Naive thymus-derived CD4-positive, alpha-beta T cell (primary cell): ENCODE data around the gene CCL15. TPM values are rescaled to one million over a fixed set of nuclear protein-coding genes. Genes with fewer than 3 reads are reported as not detected.
A peak's percentile ranks its signal among the peaks of the same experiment; 100 is the strongest.

Source experiments
- ATAC-seq: fragments of 150-1000 bp; cut with Tn5 transposase; 2 replicates; pipeline ENCODE4 v1.10.0; 2021; ENCODE audit warnings: mild to moderate bottlenecking, moderate library complexity
- CTCF ChIA-PET: fragments of 350-600 bp; sonication (Branson Sonifier 250); formaldehyde crosslinking; loops from one replicate; lab custom pipeline; 2021; ENCODE audit warnings: antibody characterized with exemption; lab: Charles Lee
- POLR2A ChIA-PET: fragments of 350-600 bp; sonication (Branson Sonifier 250); formaldehyde crosslinking; loops from one replicate; lab custom pipeline; 2021; ENCODE audit warnings: antibody characterized with exemption, inconsistent platforms; lab: Charles Lee
- DNase-seq, 9 donors: peaks; one replicate each; pipeline versions ENCODE4 v3.0.0 to v3.0.0-alpha.2; 2020 to 2022; ENCODE audit warnings: mixed read lengths in 1 of 9
- H3K27ac ChIP-seq: one replicate; pipeline ENCODE4 v1.7.0; 2013; ENCODE audit warnings: mild to moderate bottlenecking, low read depth, low read length, moderate library complexity
- H3K27me3 ChIP-seq, 2 donors: one replicate each; pipeline ENCODE4 v1.7.0; 2013; ENCODE audit warnings: low read length in 2 of 2, mild to moderate bottlenecking in 2 of 2, moderate library complexity in 2 of 2; ENCODE audit not compliant: control insufficient read depth in 2 of 2, insufficient read depth in 2 of 2
- H3K36me3 ChIP-seq, 3 experiments: 1 replicate in 2 of 3; 2 replicates in 1 of 3; pipeline ENCODE4 v1.7.0; 2013; ENCODE audit warnings: low read length in 3 of 3, mild to moderate bottlenecking in 3 of 3, moderate library complexity in 1 of 3; ENCODE audit not compliant: insufficient read depth in 3 of 3, control insufficient read depth in 2 of 3
- H3K4me1 ChIP-seq, 2 donors: one replicate each; pipeline ENCODE4 v1.7.0; 2013; ENCODE audit warnings: low read length in 2 of 2, mild to moderate bottlenecking in 2 of 2, moderate library complexity in 1 of 2; ENCODE audit not compliant: control insufficient read depth in 2 of 2, insufficient read depth in 2 of 2
- H3K4me3 ChIP-seq: 2 replicates; pipeline ENCODE4 v1.7.0; 2013; ENCODE audit warnings: mild to moderate bottlenecking, low read length
- H3K9me3 ChIP-seq, 3 experiments: 1 replicate in 2 of 3; 2 replicates in 1 of 3; pipeline ENCODE4 v1.7.0; 2013; ENCODE audit warnings: low read length in 3 of 3; ENCODE audit not compliant: control insufficient read depth in 2 of 3
- H3K27ac Mint-ChIP-seq, 9 donors: one replicate each; pipeline ENCODE4 v1.8.0; 2020 to 2022; ENCODE audit warnings: mixed read lengths in 9 of 9, mild to moderate bottlenecking in 8 of 9, moderate library complexity in 5 of 9, inconsistent platforms in 2 of 9
- H3K27me3 Mint-ChIP-seq, 5 donors: one replicate each; pipeline ENCODE4 v1.8.0; 2021 to 2022; ENCODE audit warnings: mixed read lengths in 5 of 5, mild to moderate bottlenecking in 1 of 5
- H3K36me3 Mint-ChIP-seq, 5 donors: one replicate each; pipeline ENCODE4 v1.8.0; 2020 to 2022; ENCODE audit warnings: mixed read lengths in 5 of 5, mild to moderate bottlenecking in 3 of 5, inconsistent platforms in 1 of 5
- H3K4me1 Mint-ChIP-seq, 7 donors: one replicate each; pipeline ENCODE4 v1.8.0; 2020 to 2022; ENCODE audit warnings: mixed read lengths in 7 of 7, mild to moderate bottlenecking in 3 of 7, inconsistent platforms in 1 of 7
- H3K4me3 Mint-ChIP-seq, 10 donors: one replicate each; pipeline ENCODE4 v1.8.0; 2020 to 2022; ENCODE audit warnings: mild to moderate bottlenecking in 10 of 10, mixed read lengths in 10 of 10, moderate library complexity in 6 of 10, inconsistent platforms in 2 of 10
- H3K9me3 Mint-ChIP-seq, 11 donors: one replicate each; pipeline ENCODE4 v1.8.0; 2020 to 2022; ENCODE audit warnings: mixed read lengths in 11 of 11, mild to moderate bottlenecking in 4 of 11, inconsistent platforms in 1 of 11, moderate library complexity in 1 of 11
- intact Hi-C, 2 donors: fragments of 100-400 bp; cut with micrococcal nuclease; formaldehyde crosslinking; loops; one replicate each; pipeline ENCODE4 v1.15.1; 2023
- polyA plus RNA-seq, 2 donors: library from polyadenylated mRNA; unstranded; fragments of 300-500 nt; fragmentation: Illumina TruSeq; gene quantifications; one replicate each; pipeline ENCODE4 v1.2.3, GENCODE V29; 2021
- total RNA-seq, 6 experiments: library from RNA in 5 of 6; stranded (reverse) in 5 of 6; gene quantifications; 1 replicate in 5 of 6; 2 replicates in 1 of 6; pipeline ENCODE4 v1.2.3 and lab custom pipeline; 2021 to 2026

The CCL15 gene
- total and polyA plus RNA-seq, 7 experiments from 2014 or later = not detected

DNA sequence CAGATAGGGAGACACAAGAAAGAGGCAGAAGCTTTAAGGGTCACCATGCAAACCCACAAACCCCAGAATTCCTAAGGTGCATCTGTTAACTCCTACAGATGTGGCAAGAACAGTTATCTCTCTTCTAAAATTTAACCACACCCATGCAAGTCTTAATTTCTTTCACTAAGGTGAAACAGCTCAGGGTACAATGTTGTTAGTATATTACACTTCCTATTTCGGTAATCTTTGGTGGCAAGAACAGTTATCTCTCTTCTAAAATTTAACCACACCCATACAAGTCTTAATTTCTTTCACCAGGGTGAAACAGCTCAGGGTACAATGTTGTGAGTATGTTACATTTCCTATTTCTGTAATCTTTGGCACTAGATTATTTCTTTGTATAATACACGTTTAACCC lies 9.8 kb upstream of the CCL15 start:
- Mint-ChIP-seq H3K4me3 (no peak overlapping the region), H3K9me3 (peaks cover 0 to 31% (median 9%) of the 10 kb centered on the region in 11 donors), H3K27me3 (peaks cover 9 to 17% (median 14%) of the 10 kb centered on the region in 5 donors), H3K36me3 (no peaks in the 10 kb centered on the region), H3K27ac (no peak overlapping the region), H3K4me1 (peaks cover 0 to 8% (median 0%) of the 10 kb centered on the region in 7 donors)
- ATAC-seq = no peak
- intact Hi-C loops = no loop called here
- CTCF ChIA-PET = no interaction called here
- no peak overlapping the region for H3K4me3 ChIP-seq
- H3K27me3 ChIP-seq = no peaks in the 10 kb centered on the region
- no peaks in the 10 kb centered on the region for H3K4me1 ChIP-seq
- H3K36me3 ChIP-seq = no peaks in the 10 kb centered on the region
- POLR2A ChIA-PET = no interaction called here
- no peak for DNase-seq
- no peak overlapping the region for H3K27ac ChIP-seq
- H3K9me3 ChIP-seq = no peaks in the 10 kb centered on the region

GRCh38 chr17:36008998-36009665 lies 7.8 kb upstream of the CCL15 start:
- no peak for DNase-seq

DNA sequence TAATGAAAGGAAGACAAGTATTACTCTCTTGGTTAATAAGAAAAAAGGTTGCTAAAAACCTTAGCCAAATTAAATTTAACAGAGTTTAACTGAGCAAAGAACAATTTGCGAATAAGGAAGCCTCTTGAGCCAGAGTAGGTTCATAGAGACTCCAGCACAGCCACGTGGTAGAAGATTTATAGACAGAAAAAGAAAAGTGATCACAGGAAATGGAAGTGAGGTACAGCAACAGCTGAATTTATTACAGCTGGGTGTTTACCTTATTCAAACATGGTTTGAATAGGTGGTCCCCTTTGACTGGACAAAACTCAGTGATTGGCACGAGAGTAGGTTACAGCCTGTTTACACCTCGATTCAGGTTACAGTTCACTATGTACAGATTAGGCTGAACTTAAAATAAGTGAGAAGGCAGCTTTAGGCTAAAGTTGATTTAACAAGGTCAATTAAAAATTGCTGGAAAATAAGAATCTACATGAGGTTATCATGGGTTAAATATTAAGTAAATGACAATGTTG lies 3.3 kb upstream of the CCL15 start:
- H3K4me1 Mint-ChIP-seq = peaks cover 0 to 7% (median 6%) of the 10 kb centered on the region in 7 donors
- no peak overlapping the region for H3K4me3 Mint-ChIP-seq

More at GRCh38 chr17:36008998-36009665, 7.8 kb upstream of the CCL15 start:
- Histone ChIP-seq H3K36me3 (no peaks in the 10 kb centered on the region), H3K9me3 (no peaks in the 10 kb centered on the region), H3K4me1 (peaks cover 0 to 9% of the 10 kb centered on the region in 2 donors), H3K27ac (no peak overlapping the region), H3K4me3 (no peak overlapping the region), H3K27me3 (no peaks in the 10 kb centered on the region)
- Mint-ChIP-seq H3K36me3 (no peaks in the 10 kb centered on the region), H3K9me3 (peaks cover 0 to 31% (median 9%) of the 10 kb centered on the region in 11 donors), H3K4me3 (no peak overlapping the region), H3K27me3 (peaks cover 7 to 20% (median 14%) of the 10 kb centered on the region in 5 donors), H3K27ac (no peak overlapping the region), H3K4me1 (peaks cover 0 to 15% (median 4%) of the 10 kb centered on the region in 7 donors)
- POLR2A ChIA-PET = no interaction called here
- intact Hi-C loops = no loop called here
- CTCF ChIA-PET = no interaction called here
- ATAC-seq = no peak

GRCh38 chr17:36002631-36003030 lies 1.3 kb upstream of the CCL15 start:
- no peaks in the 10 kb centered on the region for H3K9me3 ChIP-seq
- no peaks in the 10 kb centered on the region for H3K36me3 Mint-ChIP-seq
- H3K27me3 Mint-ChIP-seq = peaks cover 0 to 18% (median 0%) of the 10 kb centered on the region in 5 donors
- intact Hi-C loops = no loop called here
- peaks cover 0 to 7% (median 6%) of the 10 kb centered on the region in 7 donors for H3K4me1 Mint-ChIP-seq
- no peak overlapping the region for H3K4me3 ChIP-seq
- H3K36me3 ChIP-seq = no peaks in the 10 kb centered on the region
- ATAC-seq (no peak), DNase-seq (no peak)
- H3K9me3 Mint-ChIP-seq = peaks cover 0 to 3% (median 0%) of the 10 kb centered on the region in 11 donors
- peaks cover 0 to 13% of the 10 kb centered on the region in 2 donors for H3K4me1 ChIP-seq
- CTCF ChIA-PET = no interaction called here
- no peak overlapping the region for H3K27ac Mint-ChIP-seq
- H3K4me3 Mint-ChIP-seq = no peak overlapping the region
- H3K27ac ChIP-seq = no peak overlapping the region
- H3K27me3 ChIP-seq = no peaks in the 10 kb centered on the region
- POLR2A ChIA-PET = no interaction called here

More for the DNA sequence above, 3.3 kb upstream of the CCL15 start:
- H3K4me3 ChIP-seq = no peak overlapping the region
- ATAC-seq = no peak
- H3K9me3 ChIP-seq = no peaks in the 10 kb centered on the region
- Mint-ChIP-seq H3K27ac (peak overlapping the region in 1 of 9 donors; percentile 38), H3K27me3 (peaks cover 0 to 16% (median 0%) of the 10 kb centered on the region in 5 donors), H3K36me3 (no peaks in the 10 kb centered on the region), H3K9me3 (peaks cover 0 to 19% (median 3%) of the 10 kb centered on the region in 11 donors)
- DNase-seq = no peak
- H3K27me3 ChIP-seq = no peaks in the 10 kb centered on the region
- peaks cover 0 to 13% of the 10 kb centered on the region in 2 donors for H3K4me1 ChIP-seq
- intact Hi-C loops = no loop called here
- H3K27ac ChIP-seq = no peak overlapping the region
- H3K36me3 ChIP-seq = no peaks in the 10 kb centered on the region
- ChIA-PET POLR2A (no interaction called here), CTCF (no interaction called here)

DNA sequence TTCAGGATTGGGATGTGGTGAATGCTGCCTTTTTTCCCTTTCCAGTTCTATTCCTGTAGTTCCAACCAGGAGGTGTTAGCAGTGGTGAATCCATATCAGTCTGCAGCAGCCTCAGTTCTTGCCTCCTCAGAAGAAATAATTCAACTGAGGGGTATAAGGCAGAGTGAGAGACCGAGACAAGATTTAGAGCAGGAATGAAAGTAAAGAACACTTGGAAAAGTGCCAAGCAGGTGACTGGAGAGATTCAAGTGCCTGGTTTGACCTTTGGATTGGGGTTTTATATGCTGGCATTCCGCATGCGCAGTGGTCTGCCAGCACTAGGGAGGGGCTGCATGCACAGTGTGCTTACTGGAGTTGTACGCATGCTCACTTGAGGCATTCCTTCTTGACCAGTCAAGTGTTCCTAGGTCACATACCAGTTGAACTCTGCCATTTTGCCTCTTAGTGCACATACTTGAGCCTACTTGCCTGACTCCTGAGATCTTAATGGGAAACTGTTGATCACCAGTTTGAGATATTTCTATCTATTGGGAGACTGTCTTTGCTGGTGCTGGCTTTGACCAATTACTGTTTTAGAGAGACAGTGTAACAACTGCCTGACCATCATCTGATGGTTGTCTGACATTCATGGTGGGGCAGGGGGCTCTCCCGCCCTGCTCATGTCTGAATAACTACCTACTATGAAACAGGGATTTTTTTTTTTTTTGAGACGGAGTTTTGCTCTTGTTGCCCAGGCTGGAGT lies 680 bp upstream of the CCL15 start:
- no peak for DNase-seq
- CTCF ChIA-PET = no interaction called here
- intact Hi-C loops = no loop called here
- Histone ChIP-seq H3K4me1 (peaks cover 0 to 13% of the 10 kb centered on the region in 2 donors), H3K4me3 (no peak overlapping the region), H3K27me3 (no peaks in the 10 kb centered on the region), H3K9me3 (no peaks in the 10 kb centered on the region), H3K27ac (no peak overlapping the region), H3K36me3 (no peaks in the 10 kb centered on the region)
- Mint-ChIP-seq H3K27me3 (peaks cover 0 to 21% (median 0%) of the 10 kb centered on the region in 5 donors), H3K9me3 (no peaks in the 10 kb centered on the region), H3K4me3 (no peak overlapping the region), H3K36me3 (no peaks in the 10 kb centered on the region), H3K27ac (no peak overlapping the region), H3K4me1 (peaks cover 0 to 7% (median 6%) of the 10 kb centered on the region in 7 donors)
- ATAC-seq = no peak
- POLR2A ChIA-PET = no interaction called here

GRCh38 chr17:36000732-36001109 lies 632 bp downstream of the CCL15 start:
- no peaks in the 10 kb centered on the region for H3K36me3 Mint-ChIP-seq
- no peak overlapping the region for H3K27ac Mint-ChIP-seq
- H3K27me3 Mint-ChIP-seq = peaks cover 0 to 30% (median 0%) of the 10 kb centered on the region in 5 donors

More at GRCh38 chr17:36000732-36001109, 632 bp downstream of the CCL15 start:
- Histone ChIP-seq H3K4me3 (no peak overlapping the region), H3K27ac (no peak overlapping the region), H3K4me1 (peaks cover 0 to 13% of the 10 kb centered on the region in 2 donors), H3K36me3 (no peaks in the 10 kb centered on the region), H3K9me3 (no peaks in the 10 kb centered on the region), H3K27me3 (no peaks in the 10 kb centered on the region)
- H3K9me3 Mint-ChIP-seq = no peaks in the 10 kb centered on the region
- no peak overlapping the region for H3K4me3 Mint-ChIP-seq
- no peak for DNase-seq
- no peak for ATAC-seq
- CTCF ChIA-PET = no interaction called here
- intact Hi-C loops = no loop called here
- POLR2A ChIA-PET = no interaction called here
- H3K4me1 Mint-ChIP-seq = peaks cover 0 to 7% (median 6%) of the 10 kb centered on the region in 7 donors
